HEK293 (cell line): ENCODE results near the gene CCT3.

ENCODE experiments used
- CTCF ChIA-PET: fragments of 350-600 bp; formaldehyde crosslinking; extraction: SDS; loops from one replicate; lab custom pipeline; 2021; ENCODE audit warnings: antibody characterized with exemption; lab: Yijun Ruan, JAX
- POLR2A ChIA-PET: fragments of 300-600 bp; formaldehyde crosslinking; extraction: SDS; loops from one replicate; lab custom pipeline; 2020; ENCODE audit warnings: antibody characterized with exemption, inconsistent platforms; lab: Yijun Ruan, JAX
- H3K27ac ChIP-seq: fragments of 200-500 bp; sonication (Bioruptor generic); 2 replicates; pipeline ENCODE4 v1.5.1; 2014; ENCODE audit warnings: low read depth, low read length, control low read depth, inconsistent platforms; ENCODE audit errors: extremely low read depth
- H3K36me3 ChIP-seq, 2 experiments: fragments of 200-500 bp in 1 of 2; sonication (Bioruptor generic) in 1 of 2; 1 replicate in 1 of 2; 2 replicates in 1 of 2; pipeline ENCODE4 v1.5.1; 2014 to 2017; ENCODE audit warnings: inconsistent platforms in 2 of 2, low read length in 2 of 2; ENCODE audit not compliant: control insufficient read depth in 2 of 2, insufficient read depth in 1 of 2
- H3K4me1 ChIP-seq: fragments of 200-500 bp; sonication (Bioruptor generic); 2 replicates; pipeline ENCODE4 v1.5.1; 2014; ENCODE audit warnings: mild to moderate bottlenecking, low read length, inconsistent platforms; ENCODE audit not compliant: control insufficient read depth, insufficient read depth
- H3K4me3 ChIP-seq: 2 replicates; pipeline ENCODE4 v1.5.1; 2011; ENCODE audit warnings: low read depth, mild to moderate bottlenecking, control low read depth, low read length, moderate library complexity
- H3K9me3 ChIP-seq: fragments of 200-500 bp; sonication (Bioruptor generic); 2 replicates; pipeline ENCODE4 v1.5.1; 2014; ENCODE audit warnings: low read depth, low read length, inconsistent platforms; ENCODE audit not compliant: control insufficient read depth, insufficient read depth
- BCL11A ChIP-seq: fragments of 450-650 bp; formaldehyde crosslinking; IDR thresholded peaks from 2 replicates; pipeline ENCODE4 v1.5.1; 2016; ENCODE audit warnings: low read depth, missing biosample characterization, missing genetic modification characterization
- EGR2 ChIP-seq: fragments of 450-650 bp; formaldehyde crosslinking; IDR thresholded peaks from 2 replicates; pipeline ENCODE4 v1.5.1; 2016; ENCODE audit warnings: low read depth, missing biosample characterization, missing genetic modification characterization
- GLIS2 ChIP-seq: fragments of 450-650 bp; formaldehyde crosslinking; IDR thresholded peaks from 2 replicates; pipeline ENCODE4 v1.5.1; 2016; ENCODE audit warnings: missing biosample characterization, missing genetic modification characterization
- HOXD13 ChIP-seq: sonication (generic); formaldehyde crosslinking; IDR thresholded peaks from 2 replicates; pipeline ENCODE4 v1.8.0; 2022; ENCODE audit warnings: missing genetic modification reagents, borderline replicate concordance
- IKZF3 ChIP-seq: fragments of 450-650 bp; IDR thresholded peaks from 2 replicates; pipeline ENCODE4 v1.5.0; 2018; ENCODE audit warnings: missing biosample characterization, mild to moderate bottlenecking, missing genetic modification characterization, moderate library complexity
- RBAK ChIP-seq: fragments of 450-650 bp; formaldehyde crosslinking; IDR thresholded peaks from 2 replicates; pipeline ENCODE4 v1.5.1; 2016; ENCODE audit warnings: missing biosample characterization, missing genetic modification characterization
- ZBTB17 ChIP-seq: fragments of 450-650 bp; formaldehyde crosslinking; IDR thresholded peaks from 2 replicates; pipeline ENCODE4 v1.5.1; 2016; ENCODE audit warnings: missing biosample characterization, missing genetic modification characterization
- ZIC2 ChIP-seq: fragments of 450-650 bp; formaldehyde crosslinking; IDR thresholded peaks from 2 replicates; pipeline ENCODE4 v1.5.1; 2016; ENCODE audit warnings: missing biosample characterization, missing genetic modification characterization
- ZNF112 ChIP-seq: fragments of 450-650 bp; formaldehyde crosslinking; IDR thresholded peaks from 2 replicates; pipeline ENCODE4 v1.5.0; 2017; ENCODE audit warnings: missing biosample characterization, missing genetic modification characterization
- ZNF146 ChIP-seq: fragments of 450-650 bp; formaldehyde crosslinking; IDR thresholded peaks from 2 replicates; pipeline ENCODE4 v1.5.1; 2016; ENCODE audit warnings: missing biosample characterization, missing genetic modification characterization
- ZNF16 ChIP-seq: fragments of 450-650 bp; formaldehyde crosslinking; IDR thresholded peaks from 2 replicates; pipeline ENCODE4 v1.5.1; 2016; ENCODE audit warnings: low read depth, missing biosample characterization, missing genetic modification characterization
- ZNF169 ChIP-seq: fragments of 450-650 bp; formaldehyde crosslinking; IDR thresholded peaks from 2 replicates; pipeline ENCODE4 v1.5.1; 2016; ENCODE audit warnings: missing biosample characterization, missing genetic modification characterization
- ZNF175 ChIP-seq: fragments of 450-650 bp; formaldehyde crosslinking; IDR thresholded peaks from 2 replicates; pipeline ENCODE4 v1.5.1; 2016; ENCODE audit warnings: missing biosample characterization, missing genetic modification characterization
- ZNF19 ChIP-seq: fragments of 450-650 bp; formaldehyde crosslinking; IDR thresholded peaks from 2 replicates; pipeline ENCODE4; 2016; ENCODE audit warnings: missing biosample characterization, missing genetic modification characterization, low read depth
- ZNF211 ChIP-seq: fragments of 450-650 bp; formaldehyde crosslinking; IDR thresholded peaks from 2 replicates; pipeline ENCODE4 v1.5.1; 2016; ENCODE audit warnings: low read depth, missing biosample characterization, missing genetic modification characterization
- ZNF214 ChIP-seq: fragments of 450-650 bp; formaldehyde crosslinking; IDR thresholded peaks from 2 replicates; pipeline ENCODE4 v1.5.1; 2017; ENCODE audit warnings: missing biosample characterization, mild to moderate bottlenecking, missing genetic modification characterization, borderline replicate concordance
- ZNF24 ChIP-seq: fragments of 450-650 bp; formaldehyde crosslinking; IDR thresholded peaks from 2 replicates; pipeline ENCODE4 v1.5.1; 2016; ENCODE audit warnings: missing biosample characterization, missing genetic modification characterization
- ZNF366 ChIP-seq: fragments of 450-650 bp; formaldehyde crosslinking; conservative IDR thresholded peaks from 2 replicates; pipeline ENCODE4 v1.5.1; 2016; ENCODE audit warnings: missing biosample characterization, missing genetic modification characterization
- ZNF416 ChIP-seq: fragments of 450-650 bp; formaldehyde crosslinking; IDR thresholded peaks from 2 replicates; pipeline ENCODE4 v1.5.1; 2016; ENCODE audit warnings: missing biosample characterization, missing genetic modification characterization
- ZNF510 ChIP-seq: fragments of 450-650 bp; formaldehyde crosslinking; IDR thresholded peaks from 2 replicates; pipeline ENCODE4 v1.5.1; 2018; ENCODE audit warnings: mild to moderate bottlenecking, missing genetic modification characterization, missing biosample characterization; ENCODE audit not compliant: insufficient replicate concordance
- ZNF561 ChIP-seq: fragments of 450-650 bp; IDR thresholded peaks from 2 replicates; pipeline ENCODE4 v1.5.1; 2018; ENCODE audit warnings: missing biosample characterization, missing genetic modification characterization, borderline replicate concordance
- ZNF654 ChIP-seq: fragments of 450-650 bp; formaldehyde crosslinking; IDR thresholded peaks from 2 replicates; pipeline ENCODE4 v1.5.1; 2016; ENCODE audit warnings: low read depth, missing biosample characterization, missing genetic modification characterization
- ZNF658 ChIP-seq: fragments of 450-650 bp; formaldehyde crosslinking; IDR thresholded peaks from 2 replicates; pipeline ENCODE4; 2016; ENCODE audit warnings: missing biosample characterization, missing genetic modification characterization
- ZNF830 ChIP-seq: fragments of 450-650 bp; IDR thresholded peaks from 2 replicates; pipeline ENCODE4 v1.5.0; 2018; ENCODE audit warnings: missing biosample characterization, missing genetic modification characterization, low read depth, mild to moderate bottlenecking, moderate library complexity
- ZSCAN23 ChIP-seq: fragments of 450-650 bp; formaldehyde crosslinking; IDR thresholded peaks from 2 replicates; pipeline ENCODE4 v1.5.1; 2016; ENCODE audit warnings: missing biosample characterization, missing genetic modification characterization
- ZXDB ChIP-seq: fragments of 450-650 bp; formaldehyde crosslinking; IDR thresholded peaks from 2 replicates; pipeline ENCODE4 v1.5.1; 2016; ENCODE audit warnings: missing biosample characterization, missing genetic modification characterization
- TF ChIP-seq, protein P1 (sequence below): fragments of 450-650 bp; formaldehyde crosslinking; IDR thresholded peaks from 2 replicates; pipeline ENCODE4 v1.5.1; 2016; ENCODE audit warnings: missing biosample characterization, missing genetic modification characterization
- TF ChIP-seq, protein P2 (sequence below): fragments of 450-650 bp; formaldehyde crosslinking; IDR thresholded peaks from 2 replicates; pipeline ENCODE4 v1.5.1; 2016; ENCODE audit warnings: missing biosample characterization, missing genetic modification characterization
- TF ChIP-seq, protein P3 (sequence below): fragments of 450-650 bp; formaldehyde crosslinking; optimal IDR thresholded peaks from 2 replicates; pipeline ENCODE3; 2016; ENCODE audit warnings: missing biosample characterization, mild to moderate bottlenecking, missing genetic modification characterization

CCT3 gene

DNA sequence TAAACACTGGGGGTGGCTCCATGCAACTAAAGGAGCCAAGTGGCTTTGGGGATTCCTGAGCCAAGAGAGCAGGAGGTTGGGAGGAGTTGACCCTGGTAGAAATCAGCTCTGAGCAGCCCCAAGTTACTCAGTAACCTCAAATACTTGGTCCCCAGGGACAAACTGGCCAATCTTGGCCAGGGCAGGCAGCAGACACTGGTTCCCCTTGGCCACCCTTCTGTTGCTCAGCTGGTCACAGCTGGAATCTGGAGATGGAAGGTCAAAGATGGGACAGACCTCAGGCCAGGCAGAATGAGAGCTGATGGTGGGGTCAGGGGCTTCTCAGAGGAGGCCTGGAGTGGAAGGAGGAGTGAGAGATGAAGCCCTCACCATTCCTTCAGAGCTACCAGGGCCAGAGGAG, 27.7 kb upstream of the CCT3 start:
- Histone ChIP-seq H3K36me3 (no peaks in the 10 kb centered on the region), H3K4me1 (no peaks in the 10 kb centered on the region), H3K27ac (no peak overlapping the region), H3K4me3 (no peak overlapping the region), H3K9me3 (no peaks in the 10 kb centered on the region)
- TF ChIP-seq ZNF211 (no peak), ZNF24 (tag by site-specific recombination) (no peak), ZNF366 (tag by site-specific recombination) (no peak)
- CTCF ChIA-PET = interaction anchor here (0.8 kb wide), 1 partner anchor 29 kb away, joined by 4 read pairs; no protein-coding TSS in a partner anchor
- POLR2A ChIA-PET = interaction anchor here (0.5 kb wide), 1 partner anchor 56 kb away, joined by 3 read pairs; no protein-coding TSS in a partner anchor

DNA sequence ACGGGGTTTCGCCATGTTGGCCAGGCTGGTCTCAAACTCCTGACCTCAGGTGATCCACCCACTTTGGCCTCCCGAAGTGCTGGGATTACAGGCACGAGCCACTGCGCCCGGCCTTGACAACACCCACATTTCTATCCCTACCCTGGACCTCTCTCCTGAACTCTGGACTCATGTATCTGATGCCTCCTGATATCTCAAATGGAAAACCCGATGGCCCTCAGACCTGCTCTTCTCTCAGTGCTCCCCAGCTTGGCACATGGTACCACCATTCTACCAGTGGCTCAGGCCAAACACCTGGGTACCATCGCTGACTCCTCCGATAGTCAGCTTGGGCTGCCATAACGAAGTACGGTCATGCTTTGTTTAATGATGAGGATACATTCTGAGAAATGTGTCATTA, 22.4 kb upstream of the CCT3 start:
- Histone ChIP-seq H3K4me1 (no peaks in the 10 kb centered on the region), H3K9me3 (no peaks in the 10 kb centered on the region), H3K4me3 (no peak overlapping the region), H3K27ac (no peak overlapping the region), H3K36me3 (no peaks in the 10 kb centered on the region)
- POLR2A ChIA-PET = no interaction called here
- TF ChIP-seq, protein P1, sequence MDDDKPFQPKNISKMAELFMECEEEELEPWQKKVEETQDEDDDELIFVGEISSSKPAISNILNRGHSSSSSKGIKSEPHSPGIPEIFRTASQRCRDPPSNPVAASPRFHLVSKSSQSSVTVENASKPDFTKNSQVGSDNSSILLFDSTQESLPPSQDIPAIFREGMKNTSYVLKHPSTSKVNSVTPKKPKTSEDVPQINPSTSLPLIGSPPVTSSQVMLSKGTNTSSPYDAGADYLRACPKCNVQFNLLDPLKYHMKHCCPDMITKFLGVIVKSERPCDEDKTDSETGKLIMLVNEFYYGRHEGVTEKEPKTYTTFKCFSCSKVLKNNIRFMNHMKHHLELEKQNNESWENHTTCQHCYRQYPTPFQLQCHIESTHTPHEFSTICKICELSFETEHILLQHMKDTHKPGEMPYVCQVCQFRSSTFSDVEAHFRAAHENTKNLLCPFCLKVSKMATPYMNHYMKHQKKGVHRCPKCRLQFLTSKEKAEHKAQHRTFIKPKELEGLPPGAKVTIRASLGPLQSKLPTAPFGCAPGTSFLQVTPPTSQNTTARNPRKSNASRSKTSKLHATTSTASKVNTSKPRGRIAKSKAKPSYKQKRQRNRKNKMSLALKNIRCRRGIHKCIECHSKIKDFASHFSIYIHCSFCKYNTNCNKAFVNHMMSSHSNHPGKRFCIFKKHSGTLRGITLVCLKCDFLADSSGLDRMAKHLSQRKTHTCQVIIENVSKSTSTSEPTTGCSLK (tag by site-specific recombination) = no peak
- TF ChIP-seq ZNF561 = no peak
- no peak for TF ChIP-seq ZSCAN23 (tag by site-specific recombination)
- TF ChIP-seq ZNF146 (tag by site-specific recombination) = no peak
- TF ChIP-seq, protein P2, sequence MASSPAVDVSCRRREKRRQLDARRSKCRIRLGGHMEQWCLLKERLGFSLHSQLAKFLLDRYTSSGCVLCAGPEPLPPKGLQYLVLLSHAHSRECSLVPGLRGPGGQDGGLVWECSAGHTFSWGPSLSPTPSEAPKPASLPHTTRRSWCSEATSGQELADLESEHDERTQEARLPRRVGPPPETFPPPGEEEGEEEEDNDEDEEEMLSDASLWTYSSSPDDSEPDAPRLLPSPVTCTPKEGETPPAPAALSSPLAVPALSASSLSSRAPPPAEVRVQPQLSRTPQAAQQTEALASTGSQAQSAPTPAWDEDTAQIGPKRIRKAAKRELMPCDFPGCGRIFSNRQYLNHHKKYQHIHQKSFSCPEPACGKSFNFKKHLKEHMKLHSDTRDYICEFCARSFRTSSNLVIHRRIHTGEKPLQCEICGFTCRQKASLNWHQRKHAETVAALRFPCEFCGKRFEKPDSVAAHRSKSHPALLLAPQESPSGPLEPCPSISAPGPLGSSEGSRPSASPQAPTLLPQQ = no peak
- TF ChIP-seq ZNF175 (tag by site-specific recombination) = no peak
- TF ChIP-seq ZNF16 (tag by site-specific recombination) = no peak
- no peak for TF ChIP-seq ZNF830 (tag by site-specific recombination)
- TF ChIP-seq ZXDB (tag by site-specific recombination) = no peak
- TF ChIP-seq ZIC2 (tag by site-specific recombination) = no peak
- no peak for TF ChIP-seq ZNF366 (tag by site-specific recombination)
- no peak for TF ChIP-seq ZNF19 (tag by site-specific recombination)
- CTCF ChIA-PET = interaction anchor here (0.7 to 4.7 kb wide), 9 partner anchors 11 to 103 kb away, joined by 3 to 36 read pairs (median 18); partner anchors contain the start of gene RHBG

DNA sequence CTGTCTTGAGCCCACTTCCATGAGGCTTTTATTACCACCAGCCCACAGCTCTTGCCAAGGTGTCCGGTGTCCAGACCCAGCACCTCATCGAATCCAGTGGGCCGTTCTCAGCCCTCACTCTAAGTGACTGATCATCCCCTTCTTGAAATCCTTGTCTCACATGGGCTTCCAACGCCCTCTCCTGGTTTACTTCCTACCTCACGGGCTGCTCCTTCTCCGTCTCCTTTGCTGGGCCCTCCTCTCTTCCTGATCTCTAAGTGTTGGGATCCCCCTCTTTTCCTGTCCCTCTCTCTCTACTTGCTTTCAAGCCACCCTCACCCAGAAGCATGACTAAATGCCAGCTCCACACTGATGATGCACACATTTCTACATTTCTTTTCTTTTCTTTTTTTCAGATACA, 21.9 kb upstream of the CCT3 start:
- Histone ChIP-seq H3K4me3 (no peak overlapping the region), H3K4me1 (no peaks in the 10 kb centered on the region), H3K36me3 (no peaks in the 10 kb centered on the region), H3K9me3 (no peaks in the 10 kb centered on the region), H3K27ac (no peak overlapping the region)
- ChIA-PET POLR2A (no interaction called here), CTCF (interaction anchor here (0.6 to 4.7 kb wide), 16 partner anchors 12 to 261 kb away, joined by 3 to 36 read pairs (median 3); partner anchors contain the start of gene RHBG)
- TF ChIP-seq ZNF169 (tag by site-specific recombination) (no peak), ZNF658 (tag by site-specific recombination) (no peak), HOXD13 (no peak), ZNF214 (tag by site-specific recombination) (no peak), BCL11A (no peak), ZNF654 (tag by site-specific recombination) (peak; percentile 89), ZBTB17 (tag by site-specific recombination) (peak; percentile 67), IKZF3 (tag by site-specific recombination) (no peak), ZNF112 (tag by site-specific recombination) (no peak), EGR2 (tag by site-specific recombination) (peak; percentile 65), ZNF416 (no peak), GLIS2 (tag by site-specific recombination) (no peak), RBAK (tag by site-specific recombination) (no peak), ZNF510 (tag by site-specific recombination) (no peak)
- TF ChIP-seq, protein P3, sequence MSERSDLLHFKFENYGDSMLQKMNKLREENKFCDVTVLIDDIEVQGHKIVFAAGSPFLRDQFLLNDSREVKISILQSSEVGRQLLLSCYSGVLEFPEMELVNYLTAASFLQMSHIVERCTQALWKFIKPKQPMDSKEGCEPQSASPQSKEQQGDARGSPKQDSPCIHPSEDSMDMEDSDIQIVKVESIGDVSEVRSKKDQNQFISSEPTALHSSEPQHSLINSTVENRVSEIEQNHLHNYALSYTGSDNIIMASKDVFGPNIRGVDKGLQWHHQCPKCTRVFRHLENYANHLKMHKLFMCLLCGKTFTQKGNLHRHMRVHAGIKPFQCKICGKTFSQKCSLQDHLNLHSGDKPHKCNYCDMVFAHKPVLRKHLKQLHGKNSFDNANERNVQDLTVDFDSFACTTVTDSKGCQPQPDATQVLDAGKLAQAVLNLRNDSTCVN = no peak
